Prostate gland (tissue), 2 donors: ENCODE results near the gene TFAP2A.

Experiments used
- CTCF ChIP-seq, 4 experiments: fragments of 200-600 bp in 2 of 4; fragments of 450-650 bp in 2 of 4; sonication (generic) in 2 of 4; IDR thresholded peaks; 1 replicate in 3 of 4; 2 replicates in 1 of 4; pipeline ENCODE4 v1.5.1; 2016 to 2019; ENCODE audit warnings: antibody characterized with exemption in 4 of 4, mild to moderate bottlenecking in 2 of 4, moderate library complexity in 2 of 4
- POLR2A ChIP-seq: fragments of 450-650 bp; IDR thresholded peaks from one replicate; pipeline ENCODE4 v1.6.1; 2016; ENCODE audit warnings: antibody characterized with exemption, mild to moderate bottlenecking
- POLR2AphosphoS5 ChIP-seq: sonication (generic); formaldehyde crosslinking; IDR thresholded peaks from one replicate; pipeline ENCODE4 v1.6.1; 2017; ENCODE audit warnings: antibody characterized with exemption

GRCh38 chr6:10461850-10462249 lies 47.0 kb upstream of the TFAP2A start:
- TF ChIP-seq CTCF (IDR thresholded peaks at IDR 0.05) (no peak), POLR2A (no peak), POLR2AphosphoS5 (no peak)
